Activated CD8-positive, alpha-beta T cell treated with anti-CD3 and anti-CD28 coated beads, Interleukin-2, amount 10 ng/mL, durations not matched to agents 7 days and 5 days (primary cell): ENCODE data around the gene PSMB5. TPM values are rescaled to one million over a fixed set of nuclear protein-coding genes. Genes with fewer than 3 reads are reported as not detected.
A peak's percentile ranks its signal among the peaks of the same experiment; 100 is the strongest.
"Not testable (repeated sequence)": the region's sequence is repeated elsewhere in the genome, so short reads cannot be mapped to it uniquely, and the experiment has no call there.

Experiments
- ATAC-seq: fragments of 150-1000 bp; cut with Tn5 transposase; one replicate; pipeline ENCODE4 v1.10.0; 2021; ENCODE audit warnings: moderate library complexity
- CTCF ChIA-PET: fragments of 350-600 bp; sonication (Branson Sonifier 250); formaldehyde crosslinking; loops from one replicate; lab custom pipeline; 2021; ENCODE audit warnings: antibody characterized with exemption; lab: Charles Lee
- POLR2A ChIA-PET: fragments of 350-600 bp; sonication (Branson Sonifier 250); formaldehyde crosslinking; loops from one replicate; lab custom pipeline; 2021; ENCODE audit warnings: antibody characterized with exemption; lab: Charles Lee
- DNase-seq: peaks from one replicate; pipeline ENCODE4 v3.0.0-alpha.2; 2020
- H3K27ac Mint-ChIP-seq: one replicate; pipeline ENCODE4 v1.8.0; 2021; ENCODE audit warnings: mild to moderate bottlenecking, mixed read lengths
- H3K27me3 Mint-ChIP-seq: one replicate; pipeline ENCODE4 v1.8.0; 2021; ENCODE audit warnings: low read depth, mixed read lengths
- H3K36me3 Mint-ChIP-seq: one replicate; pipeline ENCODE4 v1.8.0; 2021; ENCODE audit warnings: low read depth, mixed read lengths
- H3K4me1 Mint-ChIP-seq: one replicate; pipeline ENCODE4 v1.8.0; 2021; ENCODE audit warnings: low read depth, mixed read lengths
- H3K4me3 Mint-ChIP-seq: one replicate; pipeline ENCODE4 v1.8.0; 2021; ENCODE audit warnings: mild to moderate bottlenecking, mixed read lengths
- H3K9me3 Mint-ChIP-seq: one replicate; pipeline ENCODE4 v1.8.0; 2022; ENCODE audit warnings: mixed read lengths; ENCODE audit not compliant: insufficient read depth
- total RNA-seq, 2 experiments: library from RNA; stranded (reverse); gene quantifications; one replicate each; pipeline ENCODE4 v1.2.3, GENCODE V29; 2021

PSMB5 gene
- total RNA-seq, 2 experiments from 2014 or later, result 64.5 to 74.5 TPM

DNA sequence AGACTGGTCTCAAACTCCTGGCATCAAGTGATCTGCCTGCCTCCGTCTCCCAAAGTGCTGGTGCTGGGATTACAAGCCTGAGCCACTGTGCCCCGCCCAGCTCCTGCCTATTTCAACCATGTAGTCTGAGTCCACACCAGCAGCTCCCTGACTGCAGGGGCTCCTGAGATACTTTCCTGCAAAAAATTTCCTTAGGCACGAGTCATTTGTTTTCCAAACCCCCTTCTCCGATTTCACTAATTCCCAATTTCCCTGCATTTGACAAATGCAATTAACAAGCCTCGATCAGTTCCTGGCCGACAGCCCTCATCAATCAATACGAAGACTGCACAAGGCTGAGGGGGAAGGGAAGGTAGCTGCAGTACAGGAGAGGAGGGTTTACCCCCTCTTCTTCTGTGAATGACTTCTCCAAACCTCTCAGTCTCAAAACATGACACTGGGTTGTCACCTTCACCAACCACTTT, 10.1 kb downstream of the PSMB5 start:
- ChIA-PET POLR2A (interaction anchor here (0.6 to 1.7 kb wide), 2 partner anchors 17 to 293 kb away, joined by 3 to 4 read pairs; no protein-coding TSS in a partner anchor), CTCF (interaction anchor here (1.1 to 3.5 kb wide), 8 partner anchors 16 to 94 kb away, joined by 4 to 28 read pairs (median 10); partner anchors contain the start of gene CDH24)
- no peak for DNase-seq
- H3K4me1 Mint-ChIP-seq, result peaks cover 50% of the 10 kb centered on the region
- no peak overlapping the region for H3K4me3 Mint-ChIP-seq
- no peak for ATAC-seq
- H3K27me3 Mint-ChIP-seq, result no peaks in the 10 kb centered on the region
- no peak overlapping the region for H3K27ac Mint-ChIP-seq
- H3K36me3 Mint-ChIP-seq, result peaks cover 42% of the 10 kb centered on the region
- no peaks in the 10 kb centered on the region for H3K9me3 Mint-ChIP-seq

DNA sequence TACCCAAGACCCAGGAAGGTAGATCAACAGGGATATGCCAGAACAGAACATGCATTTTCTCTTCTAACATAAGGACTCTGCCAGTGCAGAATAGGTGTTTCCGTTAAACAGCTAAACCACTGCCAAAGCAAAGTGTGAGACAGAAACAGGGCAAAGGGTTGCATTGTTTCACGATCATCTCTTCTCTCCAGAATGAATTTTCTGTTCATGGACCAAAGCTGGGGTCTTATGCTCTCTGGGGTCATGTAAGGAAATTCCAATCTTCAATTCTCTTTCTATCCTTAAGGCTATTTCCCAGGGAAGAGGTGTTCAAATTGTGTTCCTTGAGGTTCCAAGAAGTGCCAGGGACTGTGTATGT, 10.9 kb downstream of the PSMB5 start:
- Mint-ChIP-seq H3K27ac (peak overlapping the region; percentile 62), H3K36me3 (peaks cover 37% of the 10 kb centered on the region), H3K4me3 (no peak overlapping the region), H3K9me3 (no peaks in the 10 kb centered on the region), H3K4me1 (peaks cover 42% of the 10 kb centered on the region), H3K27me3 (no peaks in the 10 kb centered on the region)
- POLR2A ChIA-PET, result interaction anchor here (0.7 to 1.1 kb wide), 3 partner anchors 10 to 16 kb away, joined by 3 read pairs; partner anchors contain the start of gene PSMB5
- no peak for ATAC-seq
- no peak for DNase-seq
- CTCF ChIA-PET, result interaction anchor here (1.1 to 3.5 kb wide), 9 partner anchors 17 to 94 kb away, joined by 3 to 28 read pairs (median 10); partner anchors contain the start of gene CDH24

DNA sequence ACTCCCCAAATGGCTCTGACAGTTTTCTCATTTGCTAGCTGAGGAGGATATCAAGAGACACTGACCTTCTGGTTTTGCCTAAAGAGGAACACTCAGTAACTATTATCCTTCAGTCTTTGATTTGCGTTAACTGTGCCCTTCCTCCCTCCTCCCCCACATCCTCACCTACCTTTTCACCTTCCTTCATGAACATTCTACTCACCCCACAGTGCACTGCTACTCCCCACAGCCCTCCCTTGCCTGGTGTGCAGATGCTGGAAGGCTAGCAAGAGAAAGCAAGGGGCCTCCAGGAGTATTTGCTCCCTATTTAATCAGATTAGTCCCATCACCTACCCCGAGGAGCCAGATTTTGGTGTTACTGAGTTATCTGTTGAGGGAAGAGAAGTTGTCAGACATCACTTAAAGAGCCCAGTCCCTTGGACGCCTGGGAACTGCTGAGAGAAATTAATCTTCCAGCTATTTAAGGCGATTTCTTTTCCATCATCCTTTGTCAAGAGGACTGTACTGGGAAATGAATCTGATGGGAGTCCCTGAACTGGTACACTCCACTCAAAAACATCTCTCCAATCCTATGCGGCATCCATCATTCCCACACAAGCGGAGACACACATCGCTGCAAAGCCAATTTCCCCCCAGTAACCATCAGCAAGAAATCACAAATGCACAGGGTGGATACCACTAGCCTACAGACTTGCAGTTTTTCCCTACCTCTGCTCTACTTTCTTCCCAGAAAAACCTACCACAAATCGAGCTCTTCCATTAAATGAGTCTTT, 11.5 kb downstream of the PSMB5 start:
- Mint-ChIP-seq H3K4me1 (peaks cover 38% of the 10 kb centered on the region), H3K27me3 (no peaks in the 10 kb centered on the region), H3K36me3 (peaks cover 35% of the 10 kb centered on the region), H3K9me3 (no peaks in the 10 kb centered on the region), H3K27ac (peak overlapping the region; percentile 50), H3K4me3 (no peak overlapping the region)
- CTCF ChIA-PET, result interaction anchor here (1.1 to 3.5 kb wide), 9 partner anchors 16 to 93 kb away, joined by 3 to 28 read pairs (median 10); partner anchors contain the start of gene CDH24
- no peak for ATAC-seq
- POLR2A ChIA-PET, result interaction anchor here (0.7 to 2.1 kb wide), 4 partner anchors 10 to 17 kb away, joined by 3 to 9 read pairs (median 3); partner anchors contain the start of gene PSMB5
- DNase-seq, result no peak

DNA sequence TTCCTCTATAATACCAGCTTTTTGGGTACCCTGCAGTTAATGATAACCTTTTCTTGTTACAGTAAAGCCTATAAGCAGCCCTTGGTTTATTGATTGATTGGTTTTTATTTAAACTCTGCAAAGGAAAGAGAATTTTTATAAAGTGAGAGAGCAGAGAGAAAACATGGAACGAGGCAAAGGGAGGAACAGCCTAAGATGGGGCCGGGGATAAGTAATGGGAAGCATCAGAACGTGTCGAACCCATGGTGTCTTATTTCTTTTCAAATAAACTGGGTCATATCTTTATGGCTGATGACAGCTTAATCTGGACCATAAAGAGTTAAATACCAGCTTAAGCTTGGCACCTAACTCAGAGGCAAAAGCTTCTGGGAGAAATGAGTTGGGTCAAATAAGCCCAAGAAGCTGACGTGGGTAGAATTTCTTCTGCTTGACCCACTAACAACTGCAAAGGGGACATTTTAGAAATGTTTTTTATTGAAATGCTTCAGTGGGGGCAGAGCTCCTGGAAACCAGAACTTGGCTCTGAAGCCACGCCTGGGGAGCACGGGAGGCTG, 12.7 kb downstream of the PSMB5 start:
- no peaks in the 10 kb centered on the region for H3K27me3 Mint-ChIP-seq
- no peak overlapping the region for H3K4me3 Mint-ChIP-seq
- ChIA-PET POLR2A (interaction anchor here (1.0 to 2.1 kb wide), 2 partner anchors 9 to 15 kb away, joined by 4 to 9 read pairs; no protein-coding TSS in a partner anchor), CTCF (interaction anchor here (0.8 to 2.1 kb wide), 8 partner anchors 9 to 47 kb away, joined by 3 to 14 read pairs (median 5); partner anchors contain the start of gene CDH24)
- DNase-seq (no peak), ATAC-seq (no peak)
- H3K36me3 Mint-ChIP-seq, result peaks cover 28% of the 10 kb centered on the region
- H3K9me3 Mint-ChIP-seq, result no peaks in the 10 kb centered on the region
- no peak overlapping the region for H3K27ac Mint-ChIP-seq
- H3K4me1 Mint-ChIP-seq, result peaks cover 35% of the 10 kb centered on the region

DNA sequence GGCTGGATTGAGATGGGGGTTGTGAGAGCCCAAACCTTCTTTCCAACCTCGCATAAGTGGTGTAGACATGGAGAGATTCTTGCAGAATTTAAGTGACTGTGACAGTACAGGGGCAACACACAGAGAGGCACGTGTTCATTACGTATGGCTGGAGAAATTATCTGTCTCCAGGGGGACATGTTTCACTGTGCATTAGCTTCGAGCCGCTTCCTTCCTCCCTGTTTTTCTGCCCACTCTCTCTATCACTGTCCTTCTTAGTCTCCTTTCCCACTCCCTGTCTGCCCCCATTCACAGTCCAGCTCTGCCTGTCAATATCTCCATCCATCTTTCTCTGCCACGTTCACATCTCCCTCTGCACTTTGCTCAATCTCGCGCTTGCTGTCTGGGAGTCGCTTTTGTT, 13.3 kb downstream of the PSMB5 start:
- peaks cover 35% of the 10 kb centered on the region for H3K4me1 Mint-ChIP-seq
- no peaks in the 10 kb centered on the region for H3K27me3 Mint-ChIP-seq
- peaks cover 28% of the 10 kb centered on the region for H3K36me3 Mint-ChIP-seq
- DNase-seq (no peak), ATAC-seq (no peak)
- H3K9me3 Mint-ChIP-seq, result no peaks in the 10 kb centered on the region
- no peak overlapping the region for H3K27ac Mint-ChIP-seq
- no peak overlapping the region for H3K4me3 Mint-ChIP-seq
- ChIA-PET POLR2A (interaction anchor here (1.0 to 2.1 kb wide), 2 partner anchors 10 to 14 kb away, joined by 4 to 9 read pairs; no protein-coding TSS in a partner anchor), CTCF (interaction anchor here (0.8 to 2.1 kb wide), 9 partner anchors 8 to 47 kb away, joined by 4 to 14 read pairs (median 5); partner anchors contain the start of gene CDH24)

DNA sequence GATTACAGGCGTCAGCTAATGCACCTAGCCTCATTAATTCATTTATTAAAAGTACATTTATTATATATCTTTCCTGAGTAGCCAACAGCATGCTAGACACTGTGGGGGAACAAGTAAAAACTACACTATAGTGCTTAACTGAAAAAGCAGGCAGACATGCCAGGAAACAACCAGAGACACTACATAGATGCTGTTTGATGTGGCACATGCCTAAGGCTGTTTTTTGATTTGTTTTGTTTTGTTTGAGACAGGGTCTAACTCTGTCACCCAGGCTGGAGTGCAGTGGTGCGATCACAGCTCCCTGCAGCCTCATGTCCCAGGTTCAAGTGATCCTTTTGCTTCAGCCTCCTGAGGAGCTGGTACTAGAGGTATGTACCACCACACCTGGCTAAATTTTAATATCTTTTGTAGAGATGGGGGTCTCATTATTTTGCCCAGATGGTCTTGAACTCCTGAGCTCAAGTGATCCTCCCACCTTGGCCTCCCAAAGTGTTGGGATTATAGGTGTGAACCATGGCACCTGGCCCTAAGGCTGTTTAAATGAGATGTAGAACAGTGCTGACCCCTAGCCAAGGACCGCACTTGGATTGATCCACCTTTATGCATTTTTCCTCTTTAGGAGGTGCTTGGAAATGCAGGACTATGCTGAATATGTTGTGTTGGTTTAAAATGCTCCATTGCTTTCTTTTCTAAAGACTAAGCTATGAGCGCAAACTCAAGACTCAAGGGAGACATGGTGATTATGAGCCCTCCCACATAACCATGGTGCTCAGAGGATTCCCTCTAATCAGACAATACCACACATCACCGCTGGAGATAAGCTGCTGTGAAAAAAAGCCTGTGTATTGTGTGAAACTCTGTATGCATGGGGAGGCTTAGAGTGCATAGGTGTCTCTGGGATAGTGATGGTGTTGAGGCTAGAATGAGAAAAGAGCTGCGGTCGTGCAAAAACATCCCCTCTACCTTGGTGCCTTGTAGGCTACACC, 14.3 kb downstream of the PSMB5 start:
- no peaks in the 10 kb centered on the region for H3K9me3 Mint-ChIP-seq
- ATAC-seq (no peak), DNase-seq (no peak)
- H3K36me3 Mint-ChIP-seq, result peaks cover 18% of the 10 kb centered on the region
- H3K4me1 Mint-ChIP-seq, result peaks cover 31% of the 10 kb centered on the region
- CTCF ChIA-PET, result interaction anchor here (0.8 to 2.1 kb wide), 7 partner anchors 12 to 48 kb away, joined by 3 to 14 read pairs (median 5); partner anchors contain the start of gene CDH24
- no peak overlapping the region for H3K4me3 Mint-ChIP-seq
- no peak overlapping the region for H3K27ac Mint-ChIP-seq
- H3K27me3 Mint-ChIP-seq, result no peaks in the 10 kb centered on the region
- POLR2A ChIA-PET, result interaction anchor here (1.1 to 2.1 kb wide), 2 partner anchors 13 kb away, joined by 3 to 9 read pairs; no protein-coding TSS in a partner anchor

DNA sequence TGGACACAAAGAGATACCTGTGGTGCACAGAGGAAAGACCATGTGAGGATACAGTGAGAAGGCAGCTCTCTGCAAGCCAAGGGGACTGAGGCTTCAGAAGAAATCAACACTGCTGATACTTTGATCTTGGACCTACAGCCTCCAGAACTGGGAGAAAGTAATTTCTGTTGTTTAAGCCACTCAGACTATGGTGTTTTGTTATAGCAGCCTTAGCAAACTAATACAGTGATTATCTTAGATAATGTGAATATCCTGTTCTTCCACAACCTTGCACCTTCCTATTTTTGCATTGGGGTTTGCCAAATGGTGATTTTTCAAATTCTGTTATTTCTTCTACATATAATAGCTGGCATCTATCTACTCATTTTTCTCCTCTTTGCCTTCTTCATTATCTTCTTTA, 16.6 kb downstream of the PSMB5 start:
- no peaks in the 10 kb centered on the region for H3K9me3 Mint-ChIP-seq
- peaks cover 16% of the 10 kb centered on the region for H3K4me1 Mint-ChIP-seq
- H3K4me3 Mint-ChIP-seq, result no peak overlapping the region
- ATAC-seq (no peak), DNase-seq (no peak)
- POLR2A ChIA-PET, result no interaction called here
- no peak overlapping the region for H3K27ac Mint-ChIP-seq
- CTCF ChIA-PET, result interaction anchor here (2.2 to 8.0 kb wide), 3 partner anchors 11 to 51 kb away, joined by 9 to 42 read pairs (median 13); no protein-coding TSS in a partner anchor
- no peaks in the 10 kb centered on the region for H3K27me3 Mint-ChIP-seq
- peaks cover 5% of the 10 kb centered on the region for H3K36me3 Mint-ChIP-seq

DNA sequence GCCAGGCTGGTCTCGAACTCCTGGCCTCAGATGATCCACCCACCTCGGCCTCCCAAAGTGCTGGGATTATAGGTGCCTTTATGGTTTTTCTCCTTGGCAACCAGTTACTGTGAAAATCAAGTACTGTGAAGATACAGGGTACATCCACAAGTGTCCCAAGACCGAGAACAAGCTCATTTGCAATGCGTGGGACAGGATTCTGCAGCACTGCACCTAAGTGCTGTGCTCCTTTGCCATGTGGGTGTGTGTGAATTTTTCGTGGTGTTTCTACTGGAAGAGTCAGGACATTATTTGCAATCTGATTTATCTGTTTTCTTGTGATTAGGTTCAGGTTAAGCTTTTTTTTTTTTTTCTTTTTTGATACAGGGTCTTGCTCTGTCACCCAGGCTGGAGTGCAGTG, 17.6 kb downstream of the PSMB5 start:
- H3K9me3 Mint-ChIP-seq, result no peaks in the 10 kb centered on the region
- no peak for ATAC-seq
- ChIA-PET CTCF (interaction anchor here (1.2 to 8.0 kb wide), 4 partner anchors 10 to 52 kb away, joined by 5 to 42 read pairs (median 11); no protein-coding TSS in a partner anchor), POLR2A (interaction anchor here (0.6 kb wide), 1 partner anchor 35 kb away, joined by 3 read pairs; the partner anchor contains the start of gene AJUBA)
- no peak for DNase-seq
- H3K27ac Mint-ChIP-seq, result no peak overlapping the region
- H3K4me3 Mint-ChIP-seq, result no peak overlapping the region
- H3K27me3 Mint-ChIP-seq, result no peaks in the 10 kb centered on the region
- H3K4me1 Mint-ChIP-seq, result peaks cover 10% of the 10 kb centered on the region
- no peaks in the 10 kb centered on the region for H3K36me3 Mint-ChIP-seq

DNA sequence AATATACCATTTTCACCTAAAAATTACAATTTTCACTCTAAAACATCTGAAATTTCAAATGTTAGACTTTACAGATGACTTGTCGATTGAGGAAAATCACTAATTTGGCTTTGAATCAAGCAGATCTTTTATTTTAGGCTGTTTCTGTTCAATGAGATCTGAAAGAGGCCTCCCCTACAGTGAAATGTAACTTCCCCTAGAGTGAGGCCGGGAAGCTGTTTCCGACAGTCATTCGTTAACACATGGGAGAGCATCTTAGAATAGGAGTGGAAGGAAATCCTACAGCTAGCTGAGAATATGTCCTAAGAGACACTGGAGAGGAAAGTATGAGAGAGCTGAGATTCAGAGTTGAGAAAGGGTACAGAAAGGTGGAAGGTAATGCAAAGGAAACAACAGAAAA, 19.1 kb downstream of the PSMB5 start:
- Mint-ChIP-seq H3K9me3 (no peaks in the 10 kb centered on the region), H3K27me3 (no peaks in the 10 kb centered on the region), H3K27ac (no peak overlapping the region), H3K36me3 (no peaks in the 10 kb centered on the region), H3K4me1 (peaks cover 3% of the 10 kb centered on the region), H3K4me3 (no peak overlapping the region)
- DNase-seq, result no peak
- no peak for ATAC-seq
- ChIA-PET POLR2A (no interaction called here), CTCF (interaction anchor here (1.0 to 8.0 kb wide), 6 partner anchors 8 to 53 kb away, joined by 3 to 42 read pairs (median 10); no protein-coding TSS in a partner anchor)

DNA sequence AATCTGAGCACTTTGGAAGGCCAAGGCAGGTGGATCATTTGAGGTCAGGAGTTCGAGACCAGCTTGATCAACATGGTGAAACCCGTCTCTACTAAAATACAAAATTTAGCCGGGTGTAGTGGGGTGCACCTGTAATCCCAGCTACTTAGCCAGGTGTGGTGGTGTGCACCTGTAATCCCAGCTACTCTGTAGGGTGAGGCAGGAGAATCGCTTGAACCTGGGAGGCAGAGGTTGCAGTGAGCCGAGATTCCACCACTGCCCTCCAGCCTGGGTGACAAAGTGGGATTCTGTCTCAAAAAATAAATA, 21.0 kb downstream of the PSMB5 start:
- POLR2A ChIA-PET, H3K27ac Mint-ChIP-seq, H3K9me3 Mint-ChIP-seq, H3K27me3 Mint-ChIP-seq, DNase-seq, H3K4me3 Mint-ChIP-seq, H3K36me3 Mint-ChIP-seq, ATAC-seq: not testable (repeated sequence)
- peaks cover 18% of the 10 kb centered on the region for H3K4me1 Mint-ChIP-seq
- CTCF ChIA-PET, result interaction anchor here (1.0 to 8.0 kb wide), 5 partner anchors 19 to 353 kb away, joined by 4 to 42 read pairs (median 8); no protein-coding TSS in a partner anchor
